GM23338 (cell line): Measurements from ENCODE around the gene CBX2. TPM values are rescaled to one million over a fixed set of nuclear protein-coding genes. Genes with fewer than 3 reads are reported as not detected.

Experiments
- ATAC-seq: fragments of 200-7000 bp; cut with Tn5 transposase; 3 replicates; pipeline ENCODE4 v1.9.1; 2020
- DNase-seq: peaks from one replicate; pipeline ENCODE4 v3.0.0-alpha.2; 2015; ENCODE audit warnings: low spot score
- H2AFZ ChIP-seq: fragments of 200-600 bp; sonication (generic); 2 replicates; pipeline ENCODE4 v1.8.0; 2016; ENCODE audit warnings: antibody characterized with exemption, mild to moderate bottlenecking, moderate library complexity
- H3F3A ChIP-seq: fragments of 200-600 bp; sonication (generic); replicated peaks from 2 replicates; pipeline ENCODE4 v1.8.0; 2017; ENCODE audit warnings: antibody characterized with exemption, mixed run types, low read depth
- H3K27ac ChIP-seq: fragments of 200-600 bp; sonication (generic); 2 replicates; pipeline ENCODE4 v1.6.1; 2016; ENCODE audit warnings: low read depth
- H3K27me3 ChIP-seq: fragments of 200-600 bp; sonication (generic); 2 replicates; pipeline ENCODE4 v1.8.0; 2016; ENCODE audit warnings: mild to moderate bottlenecking, mixed run types, moderate library complexity; ENCODE audit not compliant: insufficient read depth
- H3K36me3 ChIP-seq: fragments of 200-600 bp; sonication (generic); 2 replicates; pipeline ENCODE4 v1.8.0; 2016; ENCODE audit warnings: mild to moderate bottlenecking; ENCODE audit not compliant: insufficient read depth
- H3K4me1 ChIP-seq: fragments of 200-600 bp; sonication (generic); 2 replicates; pipeline ENCODE4 v1.8.0; 2016; ENCODE audit warnings: mild to moderate bottlenecking, moderate library complexity; ENCODE audit not compliant: insufficient read depth
- H3K4me2 ChIP-seq: fragments of 200-600 bp; sonication (generic); 2 replicates; pipeline ENCODE4 v1.7.1; 2017; ENCODE audit warnings: mixed run types
- H3K4me3 ChIP-seq: fragments of 200-600 bp; sonication (generic); 2 replicates; pipeline ENCODE4 v1.6.1; 2016; ENCODE audit warnings: mixed run types
- H3K79me2 ChIP-seq: fragments of 200-600 bp; sonication (generic); replicated peaks from 2 replicates; pipeline ENCODE4 v1.8.0; 2017; ENCODE audit warnings: mild to moderate bottlenecking; ENCODE audit not compliant: insufficient read depth
- H3K9me2 ChIP-seq: fragments of 200-600 bp; sonication (generic); 2 replicates; pipeline ENCODE4 v1.8.0; 2017; ENCODE audit not compliant: insufficient read depth
- H4K20me1 ChIP-seq: fragments of 200-600 bp; sonication (generic); replicated peaks from 2 replicates; pipeline ENCODE4 v1.8.0; 2017; ENCODE audit warnings: mild to moderate bottlenecking; ENCODE audit not compliant: insufficient read depth
- H3K27ac Mint-ChIP-seq: 2 replicates; pipeline ENCODE4 v1.8.0; 2020; ENCODE audit warnings: inconsistent platforms, mild to moderate bottlenecking, moderate library complexity, mixed read lengths
- H3K27me3 Mint-ChIP-seq: 3 replicates; pipeline ENCODE4 v1.8.0; 2022; ENCODE audit warnings: low read depth, mild to moderate bottlenecking, moderate library complexity, mixed read lengths, inconsistent platforms; ENCODE audit not compliant: insufficient read depth, poor library complexity
- H3K36me3 Mint-ChIP-seq: 3 replicates; pipeline ENCODE4 v1.8.0; 2021; ENCODE audit warnings: low read depth, mild to moderate bottlenecking, inconsistent platforms, moderate library complexity, mixed read lengths
- H3K4me1 Mint-ChIP-seq: 3 replicates; pipeline ENCODE4 v1.8.0; 2020; ENCODE audit warnings: mild to moderate bottlenecking, inconsistent platforms, mixed read lengths
- H3K4me3 Mint-ChIP-seq: 3 replicates; pipeline ENCODE4 v1.8.0; 2021; ENCODE audit warnings: moderate library complexity, mild to moderate bottlenecking, inconsistent platforms, mixed read lengths
- H3K9me3 Mint-ChIP-seq: 3 replicates; pipeline ENCODE4 v1.8.0; 2020; ENCODE audit warnings: moderate library complexity, mild to moderate bottlenecking, inconsistent platforms, mixed read lengths
- CREB1 ChIP-seq: fragments of 250-450 bp; sonication (Bioruptor Pico); IDR thresholded peaks from 2 replicates; pipeline ENCODE4 v1.5.0; 2020; ENCODE audit warnings: low read depth, mild to moderate bottlenecking, moderate library complexity
- JUNB ChIP-seq: IDR thresholded peaks from one replicate; pipeline ENCODE4 v1.6.1; 2016; ENCODE audit warnings: antibody characterized with exemption; ENCODE audit not compliant: unreplicated experiment
- NANOG ChIP-seq: IDR thresholded peaks from 2 replicates; pipeline ENCODE4 v1.6.1; 2016; ENCODE audit warnings: antibody characterized with exemption, borderline replicate concordance
- ZNF114 ChIP-seq: fragments of 250-450 bp; sonication (Bioruptor Pico); IDR thresholded peaks from 2 replicates; pipeline ENCODE4 v1.5.0; 2020; ENCODE audit warnings: mild to moderate bottlenecking, moderate library complexity
- ZNF331 ChIP-seq: fragments of 250-450 bp; sonication (Bioruptor Pico); IDR thresholded peaks from 2 replicates; pipeline ENCODE4 v1.5.0; 2020; ENCODE audit warnings: low read depth, mild to moderate bottlenecking, moderate library complexity
- ZNF462 ChIP-seq: fragments of 250-450 bp; sonication (Bioruptor Pico); IDR thresholded peaks from 2 replicates; pipeline ENCODE4 v1.5.0; 2020; ENCODE audit warnings: mild to moderate bottlenecking, moderate library complexity
- polyA plus RNA-seq: library from polyadenylated mRNA; unstranded; fragments of >200 nt; fragmentation: Nextera tagmentation; extraction: Ambion mirVana; gene quantifications from 2 replicates; pipeline ENCODE4 v1.2.1, GENCODE V29; 2016
- total RNA-seq: library from RNA; depleted of rRNA; stranded (reverse); fragments of >200 nt; shearing (Covaris generic); gene quantifications from 2 replicates; pipeline ENCODE4 v1.2.3, GENCODE V29; 2014

CBX2 gene
- total and polyA plus RNA-seq, 2 experiments from 2014 or later: 26.6 to 114 TPM

GRCh38 chr17:79729761-79730160 is 48.2 kb upstream of the CBX2 start (continued):
- no peak for TF ChIP-seq ZNF462

GRCh38 chr17:79730437-79730768 is 47.5 kb upstream of the CBX2 start:
- no peaks in the 10 kb centered on the region for H3F3A ChIP-seq
- no peak overlapping the region for H3K27ac ChIP-seq
- Mint-ChIP-seq H3K4me3 (no peak overlapping the region), H3K27ac (no peak overlapping the region), H3K9me3 (no peaks in the 10 kb centered on the region), H3K36me3 (no peaks in the 10 kb centered on the region), H3K4me1 (peaks cover 7% of the 10 kb centered on the region; the same call in 1 of the 3 replicates), H3K27me3 (peaks cover 14% of the 10 kb centered on the region)
- H3K27me3 ChIP-seq: no peaks in the 10 kb centered on the region
- H3K4me2 ChIP-seq: no peak overlapping the region
- DNase-seq (no peak), ATAC-seq (no peak)
- TF ChIP-seq ZNF331 (no peak), JUNB (no peak), NANOG (no peak), ZNF114 (no peak), ZNF462 (no peak), CREB1 (CRISPR knock-in tag) (no peak)
- no peaks in the 10 kb centered on the region for H3K9me2 ChIP-seq
- H3K36me3 ChIP-seq: no peaks in the 10 kb centered on the region
- H3K4me1 ChIP-seq: no peaks in the 10 kb centered on the region
- no peak overlapping the region for H2AFZ ChIP-seq
- H3K79me2 ChIP-seq: no peaks in the 10 kb centered on the region
- H4K20me1 ChIP-seq: no peaks in the 10 kb centered on the region
- H3K4me3 ChIP-seq: no peak overlapping the region
